Pancreas (tissue), 10 donors: ENCODE data around the gene IL9. TPM values are rescaled to one million over a fixed set of nuclear protein-coding genes. Genes with fewer than 3 reads are reported as not detected.
"Not testable (repeated sequence)": the region's sequence is repeated elsewhere in the genome, so short reads cannot be mapped to it uniquely, and the experiment has no call there.

Experiments
- ATAC-seq, 4 donors: fragments of 200-7000 bp; cut with Tn5 transposase; one replicate each; pipeline versions ENCODE4 v1.8.0 to v1.9.1; 2020; ENCODE audit warnings: mild to moderate bottlenecking in 4 of 4, moderate library complexity in 4 of 4
- DNase-seq, 6 donors: peaks; one replicate each; pipeline ENCODE4 v3.0.0-alpha.2; 2020
- FAIRE-seq: peaks from 2 replicates; lab custom pipeline; 2012; peaks lifted over from hg19 to GRCh38; lab: Jason Lieb, UNC
- H3K27ac ChIP-seq, 4 donors: fragments of 200-600 bp; sonication (generic); 1 replicate in 3 of 4; 2 replicates in 1 of 4; pipeline versions ENCODE4 v1.5.0 to v1.8.0; 2020
- H3K27me3 ChIP-seq, 4 donors: fragments of 200-600 bp; one replicate each; pipeline ENCODE4 v1.8.0; 2021
- H3K36me3 ChIP-seq, 3 donors: fragments of 200-600 bp; sonication (generic) in 1 of 3; one replicate each; pipeline versions ENCODE4 v1.5.0 to v1.8.0; 2020 to 2021
- H3K4me1 ChIP-seq, 3 donors: fragments of 200-600 bp; one replicate each; pipeline ENCODE4 v1.8.0; 2021
- H3K4me3 ChIP-seq, 4 donors: fragments of 200-600 bp; sonication (generic) in 2 of 4; one replicate each; pipeline versions ENCODE4 v1.5.0 to v1.8.0; 2020 to 2021
- H3K9me3 ChIP-seq, 4 donors: fragments of 200-600 bp; one replicate each; pipeline ENCODE4 v1.8.0; 2021
- WGBS, 2 donors: extraction: QIAGEN DNeasy Blood & Tissue Kit; methylation state at CpG; one replicate each; pipeline ENCODE4 v1.1.7; 2013; 5-methylcytosine and 5-hydroxymethylcytosine counted together
- intact Hi-C, 3 donors: fragments of 100-400 bp; cut with DNase I; formaldehyde crosslinking; loops; one replicate each; pipeline versions ENCODE4 v1.11.1 to v1.14.2; 2022
- polyA plus RNA-seq, 2 donors: library from polyadenylated mRNA; stranded (reverse); fragments of 200-250 nt; gene quantifications; one replicate each; pipeline ENCODE4 v1.2.3, GENCODE V29; 2013
- total RNA-seq, 6 donors: library from RNA; stranded (reverse); fragmentation: NEBNext Ultra II Directional in 4 of 6; extraction: Animal tissue kit (Norgen Biotek cat#: 25700) in 4 of 6; gene quantifications; one replicate each; pipeline versions ENCODE4 v1.2.1 to v1.2.4, GENCODE V29; 2021 to 2023
- TF ChIP-seq, protein P1 (sequence below), 4 donors: fragments of 200-600 bp; sonication (generic) in 3 of 4; IDR thresholded peaks; one replicate each; pipeline versions ENCODE4 v1.5.0 to v1.8.0; 2021; ENCODE audit warnings: antibody characterized with exemption in 4 of 4
- donor health status: healthy with polysubstance abuse.
- donor health status: DM: no; HTN: no; CAD: no; lungs with moderate emphysema.
- donor health status: DM: no; HTN: no; CAD: no.
- donor health status: control.
- donor health status: control.
- donor health status: Bipolar disorder and iron deficiency.
- donor health status: DM: yes; HTN: yes; CAD: no.
- donor health status: DM: no; HTN: no; CAD: no.
- donor health status: DM: no; HTN: no; CAD: no.
- donor health status: DM: yes; HTN: yes; CAD: no.

The IL9 gene
- total and polyA plus RNA-seq, 8 donors, result not detected

DNA sequence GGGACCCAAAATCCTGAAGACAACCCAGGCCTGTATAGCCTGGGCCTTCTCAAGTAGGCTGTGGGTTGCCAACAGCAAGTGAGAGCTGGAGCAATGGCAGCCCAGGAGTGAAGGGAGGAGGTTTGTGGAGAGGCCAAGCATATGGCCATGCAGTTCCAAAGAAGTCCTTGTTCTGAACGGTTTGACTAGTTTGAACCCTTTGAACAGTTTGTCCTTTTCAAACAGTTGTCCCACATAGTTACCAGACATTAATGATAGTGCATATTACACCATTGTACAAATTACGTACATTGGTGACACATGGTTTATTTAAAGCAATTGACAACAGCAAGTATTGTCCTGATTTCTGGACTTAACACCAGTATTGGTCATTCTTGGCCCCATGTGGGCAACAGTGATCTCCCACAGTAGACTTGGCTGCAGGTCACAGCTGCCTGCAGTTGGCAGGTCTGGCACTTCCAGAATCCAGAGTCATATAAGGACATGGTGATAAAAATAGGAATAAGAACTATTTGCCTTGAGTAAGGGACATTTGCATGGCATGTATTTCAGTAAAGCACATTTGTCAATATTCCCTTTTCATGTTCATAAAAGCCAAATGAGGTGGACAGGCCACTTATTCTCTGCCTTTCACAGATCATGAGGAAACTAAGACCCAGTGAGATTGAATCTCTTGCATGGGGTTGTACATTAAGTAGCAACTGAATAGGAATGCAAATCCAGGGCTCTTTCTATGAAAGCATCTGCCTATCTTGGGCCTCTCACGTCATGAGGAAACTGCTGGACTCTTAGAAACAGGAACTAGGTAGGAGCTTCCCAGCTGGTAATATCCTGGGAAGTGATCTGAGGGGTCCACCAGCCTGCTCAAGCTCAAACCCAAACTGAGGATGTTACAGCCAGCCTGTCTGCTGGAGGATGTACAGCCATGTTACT, 30.9 kb downstream of the IL9 start:
- FAIRE-seq, result no peak
- H3K4me1 ChIP-seq, result no peaks in the 10 kb centered on the region

DNA sequence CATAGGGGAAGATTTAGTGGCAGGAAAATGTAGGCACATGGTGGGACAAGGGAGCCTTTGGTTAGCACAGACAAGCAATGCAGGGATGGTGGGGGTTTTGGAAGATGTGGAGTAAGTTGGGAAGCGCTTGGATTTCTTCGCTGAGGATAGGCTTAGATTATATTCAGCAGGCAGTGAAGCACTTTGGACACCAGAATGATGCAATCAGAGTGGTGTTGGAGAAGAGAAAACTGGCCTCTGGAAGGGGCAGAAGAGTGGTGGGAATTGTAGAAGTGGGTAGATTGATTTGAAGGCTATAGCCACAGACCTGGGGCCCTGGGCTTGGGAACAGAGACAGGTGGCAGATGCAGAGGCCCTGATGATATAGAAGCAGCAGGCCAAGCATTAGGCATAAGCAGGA, 32.9 kb downstream of the IL9 start:
- Histone ChIP-seq H3K9me3 (no peaks in the 10 kb centered on the region), H3K27me3 (no peaks in the 10 kb centered on the region), H3K27ac (no peak overlapping the region), H3K4me1 (no peaks in the 10 kb centered on the region), H3K36me3 (no peaks in the 10 kb centered on the region), H3K4me3 (no peak overlapping the region)
- FAIRE-seq, result no peak
- intact Hi-C loops, result no loop called here
- ATAC-seq, result no peak
- 98 to 100% methylated on average over 2 of the region's 2 CpGs for WGBS, 2 donors
- DNase-seq, result no peak
- TF ChIP-seq, protein P1, sequence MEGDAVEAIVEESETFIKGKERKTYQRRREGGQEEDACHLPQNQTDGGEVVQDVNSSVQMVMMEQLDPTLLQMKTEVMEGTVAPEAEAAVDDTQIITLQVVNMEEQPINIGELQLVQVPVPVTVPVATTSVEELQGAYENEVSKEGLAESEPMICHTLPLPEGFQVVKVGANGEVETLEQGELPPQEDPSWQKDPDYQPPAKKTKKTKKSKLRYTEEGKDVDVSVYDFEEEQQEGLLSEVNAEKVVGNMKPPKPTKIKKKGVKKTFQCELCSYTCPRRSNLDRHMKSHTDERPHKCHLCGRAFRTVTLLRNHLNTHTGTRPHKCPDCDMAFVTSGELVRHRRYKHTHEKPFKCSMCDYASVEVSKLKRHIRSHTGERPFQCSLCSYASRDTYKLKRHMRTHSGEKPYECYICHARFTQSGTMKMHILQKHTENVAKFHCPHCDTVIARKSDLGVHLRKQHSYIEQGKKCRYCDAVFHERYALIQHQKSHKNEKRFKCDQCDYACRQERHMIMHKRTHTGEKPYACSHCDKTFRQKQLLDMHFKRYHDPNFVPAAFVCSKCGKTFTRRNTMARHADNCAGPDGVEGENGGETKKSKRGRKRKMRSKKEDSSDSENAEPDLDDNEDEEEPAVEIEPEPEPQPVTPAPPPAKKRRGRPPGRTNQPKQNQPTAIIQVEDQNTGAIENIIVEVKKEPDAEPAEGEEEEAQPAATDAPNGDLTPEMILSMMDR (IDR thresholded peaks at IDR 0.05), result no peak

More for the DNA sequence above, 30.9 kb downstream of the IL9 start:
- intact Hi-C loops, result no loop called here
- 72 to 80% methylated on average over 3 of the region's 3 CpGs for WGBS, 2 donors
- ATAC-seq (no peak), DNase-seq (no peak)
- Histone ChIP-seq H3K9me3 (no peaks in the 10 kb centered on the region), H3K27ac (no peak overlapping the region), H3K36me3 (no peaks in the 10 kb centered on the region), H3K4me3 (no peak overlapping the region), H3K27me3 (no peaks in the 10 kb centered on the region)
- TF ChIP-seq, protein P1 (IDR thresholded peaks at IDR 0.05), result no peak

DNA sequence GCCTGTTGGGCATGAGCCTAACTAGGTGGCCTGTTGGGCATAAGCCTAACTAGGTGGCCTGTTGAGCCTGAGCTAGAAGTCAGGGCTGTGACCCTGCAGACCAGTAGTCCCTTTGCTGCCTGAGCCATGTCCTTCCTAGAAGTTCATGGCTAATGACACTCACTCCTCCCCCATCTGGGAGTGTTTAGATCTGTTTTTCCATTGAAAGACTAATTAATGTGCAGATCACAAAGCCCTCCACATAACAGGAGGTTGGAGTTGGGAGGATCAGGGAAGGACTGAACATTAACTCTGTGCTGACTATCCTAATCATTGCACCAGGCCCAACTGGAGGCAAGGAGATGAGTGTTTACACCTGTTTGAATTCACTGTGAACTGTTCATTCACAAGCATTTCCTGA, 33.6 kb downstream of the IL9 start:
- FAIRE-seq (no peak), DNase-seq (no peak), ATAC-seq (no peak)
- H3K4me1 ChIP-seq, result no peaks in the 10 kb centered on the region
- no peaks in the 10 kb centered on the region for H3K9me3 ChIP-seq
- TF ChIP-seq, protein P1 (IDR thresholded peaks at IDR 0.05), result no peak
- H3K4me3 ChIP-seq, result no peak overlapping the region
- no peaks in the 10 kb centered on the region for H3K36me3 ChIP-seq
- intact Hi-C loops, result no loop called here
- no peaks in the 10 kb centered on the region for H3K27me3 ChIP-seq
- H3K27ac ChIP-seq, result no peak overlapping the region

DNA sequence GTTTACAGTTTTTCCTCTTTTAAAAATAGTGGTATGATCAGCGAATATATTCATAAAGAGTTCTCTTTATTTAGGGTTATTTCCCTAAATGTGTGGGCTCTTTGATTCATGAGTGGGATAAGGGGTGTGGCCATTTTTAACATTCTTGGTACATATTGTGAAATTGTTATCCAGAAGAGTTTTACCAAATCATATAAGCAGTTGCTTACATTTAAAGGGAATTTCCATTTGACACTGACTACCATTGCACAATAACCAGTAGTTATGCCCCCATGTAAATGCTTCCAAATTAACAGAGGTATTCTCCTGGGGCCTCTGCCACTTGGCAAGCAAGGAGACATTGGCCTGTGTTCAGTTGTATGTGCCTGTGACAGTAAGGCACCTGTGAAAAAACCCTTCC, 34.0 kb downstream of the IL9 start:
- H3K4me1 ChIP-seq, result no peaks in the 10 kb centered on the region
- no peaks in the 10 kb centered on the region for H3K36me3 ChIP-seq
- ATAC-seq (no peak), FAIRE-seq (no peak), DNase-seq (no peak)
- no peak overlapping the region for H3K4me3 ChIP-seq
- no peaks in the 10 kb centered on the region for H3K27me3 ChIP-seq
- TF ChIP-seq, protein P1 (IDR thresholded peaks at IDR 0.05), result no peak
- intact Hi-C loops, result no loop called here
- no peak overlapping the region for H3K27ac ChIP-seq
- 94 to 96% methylated on average over 1 of the region's 1 CpG for WGBS, 2 donors
- no peaks in the 10 kb centered on the region for H3K9me3 ChIP-seq

DNA sequence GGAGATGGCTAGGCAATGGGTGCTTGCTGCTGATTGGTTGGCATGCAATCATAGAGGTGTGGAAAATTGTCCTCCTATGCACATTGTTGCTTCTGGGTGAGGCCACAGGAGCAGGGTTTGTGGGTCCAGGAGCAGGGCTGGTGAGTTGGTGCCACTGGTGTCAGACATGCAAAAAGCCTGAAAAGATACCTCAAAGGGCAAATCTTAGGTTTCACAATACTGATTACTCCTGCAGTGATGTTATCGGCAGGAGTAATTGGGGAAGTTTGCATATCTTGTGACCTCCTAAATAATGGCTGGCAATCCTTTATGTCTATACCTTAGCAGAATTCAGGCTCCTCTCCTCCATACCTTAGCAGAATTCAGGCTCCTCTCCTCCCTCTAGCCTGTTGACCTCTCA, 36.0 kb downstream of the IL9 start:
- H3K27me3 ChIP-seq, result no peaks in the 10 kb centered on the region
- no peak for DNase-seq
- H3K27ac ChIP-seq, result no peak overlapping the region
- H3K9me3 ChIP-seq, result no peaks in the 10 kb centered on the region
- intact Hi-C loops, result no loop called here
- H3K36me3 ChIP-seq, result no peaks in the 10 kb centered on the region
- no peak for ATAC-seq
- H3K4me1 ChIP-seq, result no peaks in the 10 kb centered on the region
- 68 to 100% methylated on average over 1 of the region's 1 CpG for WGBS, 2 donors
- no peak for FAIRE-seq
- H3K4me3 ChIP-seq, result no peak overlapping the region
- TF ChIP-seq, protein P1 (IDR thresholded peaks at IDR 0.05), result no peak

DNA sequence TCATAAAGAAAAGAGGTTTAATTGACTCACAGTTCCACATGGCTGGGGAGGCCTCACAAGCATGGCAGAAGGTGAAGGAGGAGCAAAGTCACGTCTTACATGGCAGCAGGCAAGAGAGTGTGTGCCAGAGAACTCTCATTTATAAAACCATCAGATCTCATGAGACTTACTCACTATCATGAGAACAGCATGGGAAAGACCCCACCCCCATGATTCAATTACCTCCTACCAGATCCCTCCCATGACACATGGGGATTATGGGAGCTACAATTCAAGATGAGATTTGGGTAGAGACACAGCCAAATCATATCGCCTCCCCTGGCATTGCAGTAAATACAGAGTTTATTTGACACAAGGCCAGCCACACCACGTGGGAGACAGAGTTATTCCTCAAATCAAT, 36.5 kb downstream of the IL9 start:
- H3K27ac ChIP-seq, H3K9me3 ChIP-seq, ATAC-seq, FAIRE-seq, H3K4me1 ChIP-seq, H3K4me3 ChIP-seq, H3K27me3 ChIP-seq, intact Hi-C loops, DNase-seq, H3K36me3 ChIP-seq: not testable (repeated sequence)
- WGBS, 2 donors, result 71 to 76% methylated on average over 3 of the region's 3 CpGs
